Mesenchymal stem cell (in vitro differentiated cells and primary cell): Measurements from ENCODE around the gene TNFAIP1.

ENCODE experiments used
- DNase-seq: peaks from one replicate; pipeline ENCODE4 v3.0.0-alpha.2; 2013
- H2AFZ ChIP-seq: one replicate; pipeline ENCODE4 v1.6.1; 2013; ENCODE audit warnings: low read depth, mild to moderate bottlenecking, control low read depth, inconsistent platforms, low read length, moderate library complexity
- H2AK5ac ChIP-seq: 2 replicates; pipeline ENCODE4 v1.6.1; 2013; ENCODE audit warnings: low read length, moderate library complexity, mild to moderate bottlenecking, inconsistent platforms; ENCODE audit not compliant: severe bottlenecking
- H2BK120ac ChIP-seq: one replicate; pipeline ENCODE4 v1.6.1; 2013; ENCODE audit warnings: low read depth, mild to moderate bottlenecking, inconsistent platforms, low read length, moderate library complexity
- H2BK12ac ChIP-seq, 2 experiments: one replicate each; pipeline ENCODE4 v1.6.1; 2013; ENCODE audit warnings: inconsistent platforms in 2 of 2, low read length in 2 of 2, mild to moderate bottlenecking in 2 of 2, moderate library complexity in 2 of 2, control low read depth in 1 of 2
- H2BK15ac ChIP-seq: one replicate; pipeline ENCODE4 v1.6.1; 2013; ENCODE audit warnings: mild to moderate bottlenecking, low read depth, inconsistent platforms; ENCODE audit not compliant: poor library complexity, severe bottlenecking
- H2BK5ac ChIP-seq: 2 replicates; pipeline ENCODE4 v1.6.1; 2013; ENCODE audit warnings: low read depth, mild to moderate bottlenecking, low read length, control low read depth, inconsistent platforms; ENCODE audit not compliant: poor library complexity, severe bottlenecking
- H3K14ac ChIP-seq, 2 experiments: one replicate each; pipeline ENCODE4 v1.6.1; 2013; ENCODE audit warnings: inconsistent platforms in 2 of 2, low read length in 2 of 2, control low read depth in 1 of 2, mild to moderate bottlenecking in 1 of 2, moderate library complexity in 1 of 2
- H3K18ac ChIP-seq, 2 experiments: one replicate each; pipeline ENCODE4 v1.6.1; 2013; ENCODE audit warnings: inconsistent platforms in 2 of 2, low read length in 2 of 2, control low read depth in 1 of 2, low read depth in 1 of 2, mild to moderate bottlenecking in 1 of 2
- H3K23ac ChIP-seq, 2 experiments: one replicate each; pipeline ENCODE4 v1.6.1; 2013; ENCODE audit warnings: inconsistent platforms in 2 of 2, low read length in 2 of 2, mild to moderate bottlenecking in 2 of 2, moderate library complexity in 2 of 2, control low read depth in 1 of 2
- H3K27ac ChIP-seq: 2 replicates; pipeline ENCODE4 v1.5.1; 2013; ENCODE audit warnings: mild to moderate bottlenecking, moderate library complexity, low read length, control low read depth, inconsistent platforms; ENCODE audit not compliant: poor library complexity, severe bottlenecking
- H3K27me3 ChIP-seq, 2 experiments: 2 replicates each; pipeline versions ENCODE4 v1.6.1 to v1.7.0; 2013; ENCODE audit warnings: low read length in 2 of 2, mild to moderate bottlenecking in 2 of 2, moderate library complexity in 2 of 2, control low read depth in 1 of 2, inconsistent platforms in 1 of 2; ENCODE audit not compliant: control insufficient read depth in 1 of 2, insufficient read depth in 1 of 2
- H3K36me3 ChIP-seq, 2 experiments: 2 replicates each; pipeline versions ENCODE4 v1.6.1 to v1.7.0; 2013; ENCODE audit warnings: low read length in 2 of 2, control low read depth in 1 of 2, inconsistent platforms in 1 of 2, low read depth in 1 of 2, mild to moderate bottlenecking in 1 of 2; ENCODE audit not compliant: insufficient read depth in 2 of 2, control insufficient read depth in 1 of 2
- H3K4ac ChIP-seq, 2 experiments: one replicate each; pipeline ENCODE4 v1.6.1; 2013; ENCODE audit warnings: inconsistent platforms in 2 of 2, low read length in 2 of 2, mild to moderate bottlenecking in 2 of 2, moderate library complexity in 2 of 2, control low read depth in 1 of 2, low read depth in 1 of 2
- H3K4me1 ChIP-seq: 2 replicates; pipeline ENCODE4 v1.6.1; 2013; ENCODE audit warnings: low read depth, low read length, control low read depth; ENCODE audit not compliant: control insufficient read depth, insufficient read depth
- H3K4me2 ChIP-seq: 2 replicates; pipeline ENCODE4 v1.6.1; 2013; ENCODE audit warnings: low read length, mild to moderate bottlenecking, inconsistent platforms; ENCODE audit not compliant: poor library complexity, severe bottlenecking
- H3K4me3 ChIP-seq, 2 experiments: 2 replicates each; pipeline versions ENCODE4 v1.5.1 to v1.7.0; 2013; ENCODE audit warnings: low read length in 2 of 2, mild to moderate bottlenecking in 2 of 2, control low read depth in 1 of 2, low read depth in 1 of 2; ENCODE audit not compliant: insufficient read depth in 1 of 2
- H3K79me1 ChIP-seq: replicated peaks from 2 replicates; pipeline ENCODE4 v1.6.1; 2013; ENCODE audit warnings: mild to moderate bottlenecking, control low read depth, low read length, inconsistent platforms; ENCODE audit not compliant: poor library complexity, severe bottlenecking
- H3K9ac ChIP-seq: 2 replicates; pipeline ENCODE4 v1.7.0; 2013; ENCODE audit warnings: mild to moderate bottlenecking, low read length, moderate library complexity
- H3K9me3 ChIP-seq: 2 replicates; pipeline ENCODE4 v1.7.0; 2013; ENCODE audit warnings: mild to moderate bottlenecking, low read length; ENCODE audit not compliant: control insufficient read depth
- H4K8ac ChIP-seq: one replicate; pipeline ENCODE4 v1.6.1; 2013; ENCODE audit warnings: inconsistent platforms, mild to moderate bottlenecking, low read length, moderate library complexity
- H4K91ac ChIP-seq: one replicate; pipeline ENCODE4 v1.6.1; 2013; ENCODE audit warnings: mild to moderate bottlenecking, low read length, inconsistent platforms
- WGBS: methylation state at CpG from one replicate; pipeline ENCODE4 v1.1.7; 2013; ENCODE audit warnings: mixed read lengths; 5-methylcytosine and 5-hydroxymethylcytosine counted together

Gene TNFAIP1

GRCh38 chr17:28386391-28386790 is 50.8 kb downstream of the TNFAIP1 start:
- H3K18ac ChIP-seq = no peak overlapping the region
- no peak overlapping the region for H2BK5ac ChIP-seq
- peaks cover 12 to 27% of the 10 kb centered on the region in 2 experiments for H3K27me3 ChIP-seq
- H2AK5ac ChIP-seq = no peak overlapping the region
- no peaks in the 10 kb centered on the region for H3K79me1 ChIP-seq
- H3K27ac ChIP-seq = no peak overlapping the region
- no peak overlapping the region for H3K4ac ChIP-seq
- no peak overlapping the region for H2BK120ac ChIP-seq
- DNase-seq = no peak
- no peak overlapping the region for H3K23ac ChIP-seq
- peaks cover 10% of the 10 kb centered on the region for H3K4me1 ChIP-seq
- H4K91ac ChIP-seq = no peak overlapping the region
- H2AFZ ChIP-seq = no peak overlapping the region
- H3K14ac ChIP-seq = no peak overlapping the region
- H3K9me3 ChIP-seq = no peaks in the 10 kb centered on the region
- no peak overlapping the region for H2BK15ac ChIP-seq
- H3K9ac ChIP-seq = no peak overlapping the region
- H3K4me2 ChIP-seq = no peak overlapping the region
- peaks cover 14 to 28% of the 10 kb centered on the region in 2 experiments for H3K36me3 ChIP-seq
- no peak overlapping the region for H4K8ac ChIP-seq
- no peak overlapping the region for H3K4me3 ChIP-seq
- no peak overlapping the region for H2BK12ac ChIP-seq

GRCh38 chr17:28388106-28388505 is 52.5 kb downstream of the TNFAIP1 start:
- no peak overlapping the region for H3K9ac ChIP-seq
- no peak overlapping the region for H2BK5ac ChIP-seq
- 98% methylated on average over 11 of the region's 11 CpGs for WGBS
- no peak overlapping the region for H3K4ac ChIP-seq
- no peak overlapping the region for H4K8ac ChIP-seq
- no peak for DNase-seq
- H3K23ac ChIP-seq = no peak overlapping the region
- no peaks in the 10 kb centered on the region for H3K79me1 ChIP-seq
- H2BK12ac ChIP-seq = no peak overlapping the region
- H4K91ac ChIP-seq = no peak overlapping the region
- no peak overlapping the region for H2BK15ac ChIP-seq
- peaks cover 10 to 28% of the 10 kb centered on the region in 2 experiments for H3K36me3 ChIP-seq
- H2BK120ac ChIP-seq = no peak overlapping the region
- no peak overlapping the region for H3K27ac ChIP-seq
- no peak overlapping the region for H3K4me2 ChIP-seq
- peaks cover 9% of the 10 kb centered on the region for H3K4me1 ChIP-seq
- H3K14ac ChIP-seq = no peak overlapping the region
- no peaks in the 10 kb centered on the region for H3K9me3 ChIP-seq
- H3K4me3 ChIP-seq = no peak overlapping the region
- no peak overlapping the region for H2AK5ac ChIP-seq
- peaks cover 7 to 18% of the 10 kb centered on the region in 2 experiments for H3K27me3 ChIP-seq
- H3K18ac ChIP-seq = no peak overlapping the region
- H2AFZ ChIP-seq = no peak overlapping the region

GRCh38 chr17:28390141-28390540 is 54.6 kb downstream of the TNFAIP1 start:
- Histone ChIP-seq H4K91ac (no peak overlapping the region), H2BK120ac (no peak overlapping the region), H2BK5ac (no peak overlapping the region), H3K4me1 (no peaks in the 10 kb centered on the region), H3K4ac (no peak overlapping the region), H3K9me3 (no peaks in the 10 kb centered on the region), H2AFZ (no peak overlapping the region), H3K27me3 (no peaks in the 10 kb centered on the region), H2BK15ac (no peak overlapping the region), H3K27ac (no peak overlapping the region), H3K79me1 (no peaks in the 10 kb centered on the region), H3K18ac (no peak overlapping the region), H3K4me2 (no peak overlapping the region), H3K9ac (no peak overlapping the region), H3K14ac (no peak overlapping the region), H3K4me3 (no peak overlapping the region), H2AK5ac (no peak overlapping the region), H4K8ac (no peak overlapping the region), H2BK12ac (no peak overlapping the region), H3K23ac (no peak overlapping the region), H3K36me3 (peaks cover 6 to 28% of the 10 kb centered on the region in 2 experiments)
- no peak for DNase-seq
- 23% methylated on average over 1 of the region's 1 CpG for whole genome bisulfite sequencing

DNA sequence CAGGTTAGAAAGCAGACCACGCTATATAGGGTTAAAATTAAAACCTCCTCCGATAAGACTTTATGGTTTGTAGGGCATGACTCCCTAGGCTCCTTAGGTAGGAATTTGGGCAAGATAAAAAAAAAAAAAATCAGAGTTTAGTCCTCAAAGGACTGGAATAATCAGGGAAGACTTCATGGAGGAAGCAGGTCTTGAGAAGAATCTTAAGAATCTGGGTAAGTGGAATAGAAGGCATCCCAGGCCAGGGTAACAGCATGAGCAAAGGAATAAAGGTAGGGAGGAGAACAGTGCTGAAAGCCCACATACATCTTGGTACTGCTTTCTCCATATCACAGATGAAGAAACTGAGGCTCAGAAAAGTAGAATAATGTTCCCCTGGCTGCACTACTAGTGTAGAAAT is 55.0 kb downstream of the TNFAIP1 start:
- Histone ChIP-seq H3K23ac (no peak overlapping the region), H2BK120ac (no peak overlapping the region), H4K91ac (no peak overlapping the region), H3K4me3 (no peak overlapping the region), H2BK5ac (no peak overlapping the region), H4K8ac (no peak overlapping the region), H3K27me3 (no peaks in the 10 kb centered on the region), H3K79me1 (no peaks in the 10 kb centered on the region), H3K27ac (no peak overlapping the region), H3K14ac (no peak overlapping the region), H2AFZ (no peak overlapping the region), H3K9ac (no peak overlapping the region), H3K4me2 (no peak overlapping the region), H2BK12ac (no peak overlapping the region), H3K4me1 (no peaks in the 10 kb centered on the region), H3K36me3 (peaks cover 3 to 28% of the 10 kb centered on the region in 2 experiments), H3K4ac (no peak overlapping the region), H2AK5ac (no peak overlapping the region), H3K18ac (no peak overlapping the region), H3K9me3 (no peaks in the 10 kb centered on the region), H2BK15ac (no peak overlapping the region)
- DNase-seq = no peak
- 94% methylated on average over 2 of the region's 2 CpGs for WGBS
